HG02763 (cell line): ENCODE results near the gene SFMBT2.
"Not testable (repeated sequence)": the region's sequence is repeated elsewhere in the genome, so short reads cannot be mapped to it uniquely, and the experiment has no call there.

Experiments used
- ATAC-seq: cut with Tn5 transposase; IDR thresholded peaks from one replicate; pipeline ENCODE4 v1.9.1; 2021; ENCODE audit warnings: mild to moderate bottlenecking, moderate library complexity; ENCODE audit not compliant: unreplicated experiment

Gene SFMBT2

DNA sequence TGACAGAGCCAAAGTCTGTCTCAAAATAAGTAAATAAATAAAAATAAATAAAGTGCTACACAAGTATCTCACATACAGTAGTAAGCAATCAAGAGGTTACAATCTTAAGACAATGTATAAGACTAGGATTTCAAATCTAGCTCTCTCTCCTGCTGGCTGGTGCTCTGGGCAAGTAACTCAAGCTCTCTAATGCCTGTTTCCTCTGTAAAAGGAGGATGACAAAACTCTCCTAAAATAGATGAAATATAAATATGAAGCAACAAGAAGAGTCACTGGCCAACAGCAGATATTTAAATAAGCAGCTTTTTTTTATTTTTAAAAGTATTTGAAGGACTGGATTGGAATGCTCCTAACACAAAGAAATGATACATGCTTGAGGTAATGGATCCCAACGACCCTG, 7.2 kb downstream of the SFMBT2 start:
- ATAC-seq, result no peak

DNA sequence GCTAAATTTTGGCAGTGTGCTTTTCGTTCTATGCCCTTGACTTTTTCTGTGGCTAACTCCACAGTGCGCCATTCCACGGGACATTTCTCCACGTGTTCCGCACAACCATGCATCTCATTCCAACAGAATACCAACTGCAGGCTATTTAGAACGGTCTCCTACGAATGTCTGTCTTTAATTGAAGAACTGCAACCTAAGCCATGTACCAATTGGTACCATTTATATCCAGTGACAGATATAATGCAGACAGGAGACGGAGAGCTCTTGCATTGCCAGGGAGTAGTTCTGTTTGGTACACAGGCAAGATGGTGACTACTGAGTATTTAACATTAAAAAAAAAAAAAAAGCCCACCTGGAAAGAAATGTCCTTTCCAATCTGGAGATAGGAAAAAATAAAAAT, 9.1 kb downstream of the SFMBT2 start:
- ATAC-seq, result no peak

DNA sequence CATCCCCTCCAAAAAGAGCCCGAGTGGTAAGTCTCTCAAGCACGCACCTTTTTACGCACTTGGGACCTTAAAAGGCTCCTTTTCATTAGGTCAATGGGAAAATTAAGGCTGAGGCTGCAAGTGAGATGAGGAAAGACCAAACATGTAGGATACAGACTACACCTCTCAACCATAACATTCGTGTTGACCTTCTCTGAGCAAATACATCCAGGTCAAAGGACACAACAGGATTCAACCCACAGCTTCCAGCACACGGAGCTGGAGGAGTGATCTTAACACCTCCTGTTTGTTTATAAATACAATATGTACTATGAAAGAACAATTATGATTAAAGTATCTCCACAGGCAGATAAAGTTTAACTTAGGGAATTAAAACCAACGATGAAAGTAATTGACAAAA, 9.7 kb downstream of the SFMBT2 start:
- no peak for ATAC-seq

DNA sequence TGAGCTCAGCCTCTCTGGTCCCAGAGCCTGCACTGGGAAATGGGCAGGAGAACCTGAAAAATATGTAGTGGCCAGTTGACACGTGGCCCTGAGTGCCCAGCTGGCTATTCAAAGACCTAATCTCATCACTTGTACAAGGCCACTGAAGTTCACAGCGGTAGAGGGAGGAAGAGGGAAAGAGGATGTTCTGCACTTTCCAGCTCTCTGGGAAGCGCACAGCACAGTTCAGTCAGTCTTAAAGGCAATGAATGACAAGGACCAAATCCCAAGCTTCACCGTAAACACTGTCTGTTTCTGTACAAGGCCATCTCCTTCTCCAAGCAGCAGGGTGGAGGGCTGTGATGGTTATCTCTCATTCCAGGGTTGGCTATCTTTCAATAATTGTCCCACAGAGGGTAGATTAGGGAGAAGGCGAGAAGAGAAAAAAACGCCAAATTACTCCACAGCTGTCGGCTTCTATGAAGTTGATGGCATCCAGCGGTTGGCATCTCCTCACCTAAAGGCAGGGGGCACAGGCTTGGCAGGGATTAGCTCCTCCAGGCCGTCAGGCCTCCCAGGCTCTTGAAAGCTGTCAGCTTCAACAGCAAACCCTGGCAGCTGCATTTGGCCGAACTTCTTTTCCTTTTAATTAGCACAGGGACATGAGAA, 10.6 kb downstream of the SFMBT2 start:
- no peak for ATAC-seq

DNA sequence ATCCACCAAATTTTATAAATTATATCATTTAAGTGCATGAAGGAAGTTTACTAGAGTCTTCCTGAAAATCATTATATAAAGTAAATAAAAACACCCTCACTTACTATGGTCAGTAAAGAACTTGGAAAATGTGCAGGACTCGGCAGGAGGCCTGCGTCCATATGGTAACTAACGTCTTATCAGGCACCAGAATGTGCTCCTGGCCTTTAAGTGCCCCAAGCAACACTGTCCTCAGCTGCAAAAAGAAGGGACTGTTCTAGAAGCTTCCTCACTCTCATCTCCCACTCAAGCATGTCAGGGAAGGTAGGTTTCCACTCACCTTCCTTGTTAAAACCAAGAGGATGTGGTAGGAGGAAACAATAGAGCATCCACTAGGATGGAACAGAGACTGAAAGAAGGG, 11.3 kb downstream of the SFMBT2 start:
- ATAC-seq, result no peak

DNA sequence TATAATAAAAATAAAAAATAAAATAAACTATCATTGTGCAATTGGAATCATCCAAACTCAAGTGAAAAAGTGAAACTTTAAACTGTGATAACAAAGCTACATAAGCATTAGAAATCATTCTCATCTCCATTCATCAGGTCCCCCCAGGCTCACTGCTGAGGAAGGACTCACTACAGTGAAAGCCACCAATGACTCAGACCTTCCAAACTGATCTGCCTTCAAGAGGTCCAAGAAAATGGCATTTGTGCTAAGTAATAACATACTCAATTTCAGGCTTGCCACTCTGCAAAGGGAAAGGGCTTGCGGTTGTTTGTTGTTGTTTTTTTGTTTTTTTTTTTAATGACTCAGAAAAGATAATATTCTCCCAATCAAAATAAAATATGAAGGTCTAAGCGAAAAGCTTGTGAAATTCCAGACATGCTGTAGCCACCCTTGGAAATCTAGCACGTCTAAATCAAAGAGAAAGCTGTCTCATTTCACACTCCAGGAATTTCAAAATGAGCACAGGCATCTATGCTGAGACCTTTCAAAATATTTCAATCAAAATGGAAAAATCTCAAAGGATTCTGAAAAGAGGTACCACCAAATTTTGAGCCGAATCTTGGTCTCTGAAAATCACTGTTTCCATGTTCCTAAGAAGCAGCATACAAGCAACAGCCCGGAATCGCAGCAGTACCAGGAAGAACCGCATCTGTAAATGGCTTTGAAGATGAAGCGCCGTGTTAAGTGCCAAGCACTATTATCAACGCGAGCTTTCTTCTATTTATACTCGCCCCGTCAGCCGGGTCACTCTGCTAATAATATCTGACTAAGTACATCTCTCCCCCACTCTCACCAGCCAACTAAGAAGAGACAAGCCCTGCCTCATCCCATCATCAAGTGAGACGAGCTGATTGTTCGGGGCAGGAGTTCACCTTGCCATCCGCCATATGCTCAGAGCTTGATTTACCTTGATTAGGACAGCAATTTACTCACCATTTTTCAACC, 13.5 kb downstream of the SFMBT2 start:
- no peak for ATAC-seq

DNA sequence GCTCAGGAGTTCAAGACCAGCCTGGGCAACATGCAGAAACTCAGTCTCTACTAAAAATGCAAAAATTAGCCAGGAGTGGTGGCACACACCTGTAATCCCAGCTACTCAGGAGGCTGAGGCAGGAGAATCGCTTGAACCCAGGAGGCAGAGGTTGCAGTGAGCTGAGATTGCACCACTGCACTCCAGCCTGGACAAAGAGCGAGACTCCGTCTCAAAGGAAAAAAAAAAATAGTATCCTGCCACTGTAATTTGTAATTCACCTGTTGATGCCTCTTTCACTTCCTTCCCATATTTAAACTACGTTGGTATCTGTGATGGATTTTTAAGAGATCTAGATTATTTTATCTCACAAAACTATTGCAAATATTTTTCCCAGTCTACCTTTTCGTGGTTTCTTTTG, 18.5 kb downstream of the SFMBT2 start:
- ATAC-seq, result not testable (repeated sequence)

DNA sequence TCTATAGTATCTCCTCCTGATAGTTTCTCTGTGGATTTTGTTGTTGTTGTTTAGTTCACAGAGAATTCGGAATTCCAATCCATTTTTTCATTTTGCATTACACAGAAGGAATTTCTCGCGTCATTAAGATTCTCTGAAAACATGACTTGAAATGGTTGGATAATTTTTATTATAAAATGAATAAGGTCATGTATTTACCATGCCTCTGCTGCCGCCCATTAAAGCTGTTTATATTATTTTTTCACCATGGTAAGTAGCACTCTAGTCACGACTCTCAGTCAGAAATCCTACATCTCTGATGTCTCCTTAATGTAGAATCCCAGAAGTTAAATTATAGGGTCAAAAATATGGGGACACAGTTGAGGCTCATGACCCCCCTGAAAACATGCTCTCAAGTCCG, 19.1 kb downstream of the SFMBT2 start:
- ATAC-seq, result no peak

DNA sequence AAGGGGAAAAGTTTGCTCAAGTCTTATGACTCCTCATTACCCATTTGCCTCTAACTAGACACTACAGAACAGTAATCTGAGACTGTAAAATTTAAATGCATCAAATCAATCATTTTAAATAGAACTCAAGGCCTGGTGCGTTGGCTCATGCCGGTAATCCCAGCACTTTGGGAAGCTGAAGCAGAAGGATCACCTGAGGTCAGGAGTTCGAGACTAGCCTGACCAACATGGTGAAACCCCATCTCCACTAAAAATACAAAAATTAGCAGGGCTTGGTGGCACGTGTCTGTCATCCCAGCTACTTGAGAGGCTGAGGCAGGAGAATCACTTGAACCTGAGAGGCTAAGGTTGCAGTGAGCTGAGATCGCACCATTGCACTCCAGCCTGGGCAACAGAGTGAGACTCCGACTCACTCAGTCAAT, 20.1 kb downstream of the SFMBT2 start:
- ATAC-seq, result not testable (repeated sequence)

DNA sequence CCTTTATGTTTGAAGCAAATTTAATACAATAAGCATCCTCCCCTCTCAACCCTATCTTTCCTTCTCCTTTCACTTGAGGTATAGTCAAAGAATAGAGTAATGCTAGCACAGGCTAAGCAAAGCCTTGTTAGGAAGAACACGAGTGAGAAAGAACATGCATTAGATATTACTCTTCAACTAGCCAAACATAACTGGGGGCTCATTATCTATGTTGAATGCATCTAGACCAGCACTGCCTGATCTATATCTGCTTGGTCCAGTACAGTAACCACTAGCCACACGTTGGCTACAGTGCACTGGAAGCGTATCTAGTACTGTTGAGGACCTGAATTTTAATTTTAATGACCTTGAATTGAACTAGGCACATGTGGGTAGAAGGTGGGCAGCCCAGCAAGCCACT, 21.0 kb downstream of the SFMBT2 start:
- no peak for ATAC-seq

DNA sequence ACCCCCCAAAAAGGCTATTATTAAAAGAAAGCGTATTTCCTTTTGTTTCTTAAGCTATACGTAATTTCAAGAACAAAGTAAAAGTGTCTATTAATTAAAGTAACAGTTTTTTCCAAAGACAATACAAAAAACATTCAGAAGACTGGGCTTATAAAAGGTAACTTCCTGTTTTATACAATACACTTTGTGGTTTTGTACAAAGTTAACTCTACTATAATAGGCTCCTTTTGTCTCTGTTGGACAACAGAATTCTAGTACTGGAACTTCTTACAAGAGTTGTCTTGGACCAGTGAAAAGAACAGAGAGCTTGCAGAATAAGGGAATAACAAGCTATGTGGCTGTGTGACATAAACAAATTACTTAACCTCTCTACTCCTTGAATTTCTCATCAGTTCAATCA, 21.5 kb downstream of the SFMBT2 start:
- ATAC-seq, result no peak

DNA sequence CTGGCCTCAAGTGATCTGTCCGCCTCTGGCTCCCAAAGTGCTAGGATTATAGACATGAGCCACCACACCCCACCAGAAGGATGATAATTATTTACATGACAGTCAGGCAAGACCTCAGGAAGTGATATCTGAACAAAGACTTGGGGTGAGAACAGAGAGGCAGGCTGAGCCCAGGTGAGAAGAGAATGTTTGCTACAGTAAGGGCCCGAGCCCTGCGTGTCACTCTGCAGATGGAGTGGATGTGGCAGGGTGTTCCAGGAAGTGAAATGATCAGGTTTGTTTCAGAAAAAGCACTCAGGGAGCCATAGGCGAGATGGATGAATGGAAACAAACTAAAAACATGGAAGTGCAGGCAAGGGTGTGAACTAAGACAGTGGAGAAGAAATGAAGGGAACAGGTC, 22.2 kb downstream of the SFMBT2 start:
- ATAC-seq, result no peak

DNA sequence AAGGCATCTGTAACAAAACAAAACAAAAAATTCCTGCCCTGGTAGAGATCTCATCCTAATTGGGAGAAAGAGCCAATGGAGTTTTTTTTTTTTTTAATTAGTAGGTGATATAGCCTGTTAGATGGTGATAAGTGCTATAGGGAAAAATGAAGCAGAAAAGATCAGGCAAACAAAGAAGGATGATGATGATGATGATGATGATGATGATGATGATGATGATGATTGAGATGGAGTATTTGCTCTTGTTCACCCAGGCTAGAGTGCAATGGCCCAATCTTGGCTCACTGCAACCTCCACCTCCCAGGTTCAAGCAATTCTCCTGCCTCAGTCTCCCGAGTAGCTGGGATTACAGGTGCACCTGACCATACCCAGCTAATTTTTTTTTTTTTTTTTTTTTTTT, 22.7 kb downstream of the SFMBT2 start:
- not testable (repeated sequence) for ATAC-seq

DNA sequence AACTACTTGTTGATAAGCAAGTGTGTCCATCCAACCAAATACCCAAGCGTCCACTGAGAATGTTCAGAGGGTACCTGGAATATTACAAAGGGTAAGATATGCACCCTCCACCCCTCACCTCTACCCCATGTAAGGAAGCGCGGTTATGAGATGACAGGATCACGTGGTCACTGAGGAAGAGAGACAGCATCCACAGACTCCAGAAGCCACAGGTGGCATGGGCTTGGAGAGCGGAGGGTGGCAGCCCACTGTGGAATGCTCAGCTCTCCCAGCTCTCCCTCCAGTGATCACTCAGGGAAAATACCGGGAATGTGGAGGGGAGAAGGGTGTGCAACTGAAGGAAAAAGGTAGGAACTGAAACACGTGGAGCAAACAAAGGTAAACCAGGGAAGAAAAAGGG, 25.7 kb downstream of the SFMBT2 start:
- no peak for ATAC-seq

DNA sequence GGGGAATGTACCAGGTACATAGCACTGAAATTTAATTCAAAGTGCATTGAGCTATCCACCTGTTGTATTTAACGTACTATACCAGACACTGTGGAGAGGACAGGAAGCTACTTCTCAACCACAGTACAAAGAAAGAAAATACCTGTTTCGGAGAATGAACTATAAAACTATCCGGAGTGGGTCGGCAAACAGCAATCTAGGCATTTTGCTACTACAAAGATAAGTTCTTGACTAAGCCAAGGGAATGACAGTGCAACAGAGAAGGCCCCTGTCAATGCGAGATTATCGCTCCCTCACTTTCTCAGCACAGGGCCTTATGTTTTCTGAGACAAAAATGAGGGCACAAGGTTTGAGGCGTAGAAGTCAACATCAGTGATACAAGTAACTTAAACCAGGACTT, 27.4 kb downstream of the SFMBT2 start:
- no peak for ATAC-seq

DNA sequence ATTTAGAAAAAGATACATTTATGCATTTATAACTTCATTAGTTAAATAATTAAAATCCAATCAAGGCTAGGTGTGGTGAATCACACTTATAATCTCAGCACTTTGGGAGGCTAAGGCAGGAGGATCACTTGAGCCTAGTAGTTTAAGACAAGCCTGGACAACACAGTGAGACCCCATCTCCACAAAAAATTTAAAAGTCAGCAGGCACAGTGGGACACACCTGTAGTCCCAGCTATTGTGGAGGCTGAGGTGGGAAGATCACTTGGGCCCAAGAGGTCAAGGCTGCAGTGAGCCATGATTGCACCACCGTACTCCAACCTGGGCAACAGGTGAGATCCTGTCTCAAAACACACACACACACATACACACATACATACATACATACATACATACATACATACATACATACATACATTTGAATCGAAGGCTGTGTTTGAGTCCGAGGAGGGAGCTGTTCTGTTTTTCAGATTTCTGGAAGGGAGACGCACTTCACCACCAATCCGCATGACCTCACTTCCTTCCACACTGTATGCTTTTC, 30.1 kb downstream of the SFMBT2 start:
- ATAC-seq, result no peak

DNA sequence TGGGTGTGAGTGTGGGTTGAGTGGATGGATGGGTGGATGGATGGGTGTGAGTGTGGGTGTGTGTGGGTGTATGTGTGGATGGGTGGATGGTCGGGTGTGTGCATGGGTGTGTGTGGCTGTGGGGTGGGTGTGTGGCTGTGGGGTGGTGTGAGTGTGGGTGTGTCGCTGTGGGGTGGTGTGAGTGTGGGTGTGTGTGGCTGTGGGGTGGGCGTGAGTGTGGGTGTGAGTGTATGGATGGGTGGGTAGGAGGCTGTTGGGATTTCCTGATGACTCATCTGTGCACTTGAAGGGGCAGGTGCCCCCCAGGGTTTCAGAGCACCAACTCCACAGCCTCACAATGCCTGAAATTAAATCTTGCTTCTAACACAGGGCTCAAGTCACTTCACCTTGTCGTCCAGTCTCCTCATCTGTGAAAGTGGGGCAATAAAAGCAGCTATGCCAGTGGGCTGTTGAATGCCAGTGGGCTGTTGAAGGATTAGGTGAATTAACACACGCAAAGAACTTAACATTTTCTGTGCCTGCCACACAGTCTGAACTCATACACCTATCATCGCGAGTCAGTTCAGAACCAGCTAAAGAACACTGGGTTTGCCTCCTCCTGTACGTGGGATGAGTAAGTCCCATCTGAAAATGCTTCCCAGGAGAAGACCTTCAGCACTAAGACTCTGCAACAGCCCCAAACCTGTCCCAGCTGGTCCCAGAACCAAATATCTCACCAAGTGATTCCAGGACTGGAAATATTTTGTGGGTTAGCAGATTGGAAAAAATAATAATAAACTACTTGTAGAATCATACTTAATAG, 32.0 kb downstream of the SFMBT2 start:
- no peak for ATAC-seq

DNA sequence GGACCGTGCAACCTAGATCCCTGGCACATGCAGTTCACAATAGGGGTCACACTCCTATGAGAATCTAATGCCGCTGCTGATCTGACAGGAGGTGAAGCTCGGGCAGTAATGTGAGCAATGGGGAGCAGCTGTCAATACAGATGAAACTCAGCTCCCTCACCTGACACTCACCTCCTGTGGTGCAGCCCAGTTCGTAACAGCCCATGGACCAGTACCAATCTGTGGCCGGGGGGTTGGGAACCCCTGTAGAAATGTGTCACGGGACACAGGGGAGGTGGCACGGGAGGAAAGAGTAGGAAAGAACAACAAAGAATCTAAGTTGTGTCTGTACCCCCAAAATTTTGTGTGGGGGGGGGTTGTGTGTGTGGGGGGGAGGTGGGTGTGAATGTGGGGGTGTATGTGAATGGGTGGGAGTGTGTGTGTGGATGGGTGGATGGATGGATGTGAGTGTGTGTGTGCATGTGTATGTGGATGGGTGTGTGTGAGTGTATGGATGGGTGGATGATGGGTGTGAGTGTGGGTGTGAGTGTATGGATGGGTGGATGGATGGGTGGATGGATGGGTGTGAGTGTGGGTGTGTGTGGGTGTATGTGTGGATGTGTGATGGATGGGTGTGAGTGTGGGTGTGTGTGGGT, 33.1 kb downstream of the SFMBT2 start:
- ATAC-seq, result no peak

DNA sequence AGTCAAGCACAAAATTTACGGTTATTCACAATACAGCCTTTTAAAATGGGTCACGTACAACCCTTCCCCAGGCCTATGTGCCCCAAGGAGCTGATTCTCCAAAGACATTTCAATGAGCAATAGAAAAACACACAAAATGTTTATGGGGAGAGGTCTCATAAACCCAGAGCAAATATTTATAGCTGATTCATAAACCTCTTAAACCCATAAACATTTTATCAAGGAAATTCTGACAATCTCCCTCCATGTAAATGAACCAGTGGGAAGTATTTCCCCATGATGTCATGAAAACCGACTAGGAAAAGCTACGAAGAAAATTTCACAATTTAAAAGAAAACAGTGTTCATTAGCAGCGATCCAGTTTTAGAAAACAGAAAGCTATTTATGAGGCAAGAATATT, 36.0 kb downstream of the SFMBT2 start:
- ATAC-seq, result no peak

DNA sequence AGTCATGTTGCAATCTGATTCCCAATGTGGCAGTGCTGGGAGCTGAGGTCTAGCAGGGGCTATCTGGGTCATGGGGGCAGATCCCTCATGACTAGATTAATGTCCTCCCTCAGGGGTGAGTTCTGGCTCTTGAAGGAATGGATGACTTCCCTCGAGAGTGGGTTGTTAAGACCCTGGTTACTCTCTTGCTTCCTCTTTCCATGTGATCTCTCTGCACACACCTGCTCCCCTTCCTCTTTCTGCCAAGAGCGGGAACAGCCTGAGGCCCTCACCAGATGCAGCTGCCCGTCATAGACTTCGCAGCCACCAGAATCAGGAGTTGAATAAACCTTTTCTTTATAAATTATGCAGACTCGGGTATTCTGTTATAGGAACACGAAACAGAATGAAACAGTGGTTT, 37.8 kb downstream of the SFMBT2 start:
- ATAC-seq, result no peak

DNA sequence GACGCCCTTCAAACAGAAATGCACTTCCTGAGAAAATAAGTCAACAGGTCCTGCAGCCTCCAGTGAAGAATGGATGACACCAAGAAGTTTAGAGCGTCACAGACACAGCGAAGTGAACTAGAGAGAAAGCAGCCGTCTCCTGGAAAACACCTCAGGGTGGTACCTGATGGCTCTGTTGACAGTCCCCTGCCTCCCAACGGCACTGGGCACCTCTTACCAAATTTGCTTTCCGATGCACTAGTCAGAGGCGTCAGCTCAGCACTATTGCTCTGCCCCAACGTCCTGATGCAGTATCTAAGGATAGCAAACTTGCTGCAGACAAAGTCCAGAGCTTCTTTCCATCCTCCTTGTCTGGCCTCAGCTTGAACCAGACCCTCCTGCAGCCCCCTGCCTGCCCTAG, 38.3 kb downstream of the SFMBT2 start:
- ATAC-seq, result no peak
